A673 (cell line): ENCODE results near the gene UBE2J1. TPM values are rescaled to one million over a fixed set of nuclear protein-coding genes. Genes with fewer than 3 reads are reported as not detected.

Experiments
- BruUV-seq: library from RNA; stranded (reverse); fragments of 400-500 nt; replicated peaks from 2 replicates; lab custom pipeline; 2021; lab: Mats Ljungman, UMichigan
- CTCF ChIA-PET: fragments of 300-600 bp; sonication (Branson Sonifier 250); formaldehyde crosslinking; loops from one replicate; lab custom pipeline; 2022; ENCODE audit warnings: antibody characterized with exemption; lab: Charles Lee
- POLR2A ChIA-PET: fragments of 300-600 bp; sonication (Branson Sonifier 250); formaldehyde crosslinking; loops from one replicate; lab custom pipeline; 2022; ENCODE audit warnings: antibody characterized with exemption; ENCODE audit not compliant: low non-redundant PET; lab: Charles Lee
- DNase-seq: peaks from one replicate; pipeline ENCODE4 v3.0.0-alpha.2; 2015; ENCODE audit warnings: low spot score
- H3K27ac ChIP-seq: fragments of 200-600 bp; sonication (generic); 2 replicates; pipeline ENCODE4 v1.5.1; 2016; ENCODE audit warnings: mixed run types, low read depth, mild to moderate bottlenecking, mixed read lengths, antibody characterized with exemption, low read length; ENCODE audit not compliant: poor library complexity, severe bottlenecking
- H3K27me3 ChIP-seq: fragments of 200-600 bp; sonication (generic); replicated peaks from 2 replicates; pipeline ENCODE4 v1.6.1; 2017; ENCODE audit warnings: mixed run types, low read depth, mild to moderate bottlenecking, mixed read lengths, antibody characterized with exemption, low read length; ENCODE audit not compliant: insufficient read depth, poor library complexity
- H3K36me3 ChIP-seq: fragments of 200-600 bp; sonication (generic); 2 replicates; pipeline ENCODE4 v1.6.1; 2016; ENCODE audit warnings: mixed run types, mild to moderate bottlenecking, mixed read lengths, antibody characterized with exemption, low read length; ENCODE audit not compliant: insufficient read depth, poor library complexity, severe bottlenecking
- H3K4me1 ChIP-seq: fragments of 200-600 bp; sonication (generic); 2 replicates; pipeline ENCODE4 v1.6.1; 2017; ENCODE audit warnings: mixed run types, mild to moderate bottlenecking, mixed read lengths, antibody characterized with exemption, low read length; ENCODE audit not compliant: insufficient read depth, poor library complexity, severe bottlenecking
- H3K4me3 ChIP-seq: fragments of 200-600 bp; sonication (generic); 2 replicates; pipeline ENCODE4 v1.5.1; 2016; ENCODE audit warnings: low read depth, mixed run types, mild to moderate bottlenecking, mixed read lengths, low read length; ENCODE audit not compliant: poor library complexity, severe bottlenecking
- H3K9me3 ChIP-seq: fragments of 200-600 bp; sonication (generic); 2 replicates; pipeline ENCODE4 v1.6.1; 2016; ENCODE audit warnings: mixed run types, low read depth, mild to moderate bottlenecking, mixed read lengths, antibody characterized with exemption, low read length; ENCODE audit not compliant: poor library complexity, severe bottlenecking
- CTCF ChIP-seq: fragments of 300-800, 200-600 bp; sonication (generic); conservative IDR thresholded peaks from 2 replicates; pipeline ENCODE4 v1.5.1; 2017; ENCODE audit warnings: low read depth, mild to moderate bottlenecking, antibody characterized with exemption, low read length, moderate library complexity, mixed read lengths
- EZH2 ChIP-seq: fragments of 200-600 bp; sonication (generic); IDR thresholded peaks from 2 replicates; pipeline ENCODE4 v1.6.1; 2017; ENCODE audit warnings: borderline replicate concordance, low read depth, mild to moderate bottlenecking, mixed read lengths, antibody characterized with exemption, low read length; ENCODE audit not compliant: poor library complexity, severe bottlenecking
- intact Hi-C: fragments of 100-400 bp; cut with micrococcal nuclease; formaldehyde crosslinking; loops from one replicate; pipeline ENCODE4 v1.10.0; 2022; ENCODE audit not compliant: unreplicated experiment
- total RNA-seq: library from RNA; stranded (reverse); gene quantifications from 2 replicates; pipeline ENCODE4 v1.2.3, GENCODE V29; 2021

Gene UBE2J1
- total RNA-seq, 1 experiment from 2014 or later = 36.1 TPM

GRCh38 chr6:89351671-89352277, 748 bp downstream of the UBE2J1 start:
- H3K27ac ChIP-seq = peak overlapping the region; percentile 97
- intact Hi-C loops = loop anchor here (5.0 kb wide), 1 partner anchor 54 kb away; no protein-coding TSS in a partner anchor
- peak; percentile 20 for DNase-seq
- H3K4me1 ChIP-seq = peaks cover 31% of the 10 kb centered on the region
- peak overlapping the region; percentile 63 for H3K4me3 ChIP-seq
- POLR2A ChIA-PET = interaction anchor here (0.7 kb wide), 1 partner anchor 300 kb away, joined by 5 read pairs; no protein-coding TSS in a partner anchor
- H3K36me3 ChIP-seq = no peaks in the 10 kb centered on the region
- H3K9me3 ChIP-seq = no peaks in the 10 kb centered on the region
- TF ChIP-seq CTCF (no peak), EZH2 (no peak)
- no peaks in the 10 kb centered on the region for H3K27me3 ChIP-seq
- TSS peak; percentile 59 for BruUV-seq
- CTCF ChIA-PET = interaction anchor here (2.0 kb wide), 1 partner anchor 20 kb away, joined by 6 read pairs; no protein-coding TSS in a partner anchor

GRCh38 chr6:89350281-89350966, 2.1 kb downstream of the UBE2J1 start:
- Histone ChIP-seq H3K36me3 (no peaks in the 10 kb centered on the region), H3K9me3 (no peaks in the 10 kb centered on the region), H3K27ac (peak overlapping the region; percentile 97), H3K4me1 (peaks cover 31% of the 10 kb centered on the region), H3K27me3 (no peaks in the 10 kb centered on the region), H3K4me3 (peak overlapping the region; percentile 63)
- no peak for TF ChIP-seq EZH2
- TF ChIP-seq CTCF = no peak
- BruUV-seq = no TSS peak
- POLR2A ChIA-PET = interaction anchor here (0.5 kb wide), 1 partner anchor 111 kb away, joined by 7 read pairs; no protein-coding TSS in a partner anchor
- intact Hi-C loops = loop anchor here (5.0 kb wide), 1 partner anchor 53 kb away; no protein-coding TSS in a partner anchor
- CTCF ChIA-PET = interaction anchor here (0.6 to 1.2 kb wide), 3 partner anchors 21 to 368 kb away, joined by 3 to 4 read pairs (median 3); no protein-coding TSS in a partner anchor
- peak; percentile 47 for DNase-seq

- TF ChIP-seq CTCF = no peak
- no peak for TF ChIP-seq EZH2
- POLR2A ChIA-PET = no interaction called here
- no TSS peak for BruUV-seq
- Histone ChIP-seq H3K27ac (no peak overlapping the region), H3K4me1 (peaks cover 21% of the 10 kb centered on the region), H3K36me3 (no peaks in the 10 kb centered on the region), H3K27me3 (no peaks in the 10 kb centered on the region), H3K4me3 (no peak overlapping the region), H3K9me3 (no peaks in the 10 kb centered on the region)
- DNase-seq = no peak
- intact Hi-C loops = no loop called here
- CTCF ChIA-PET = no interaction called here
Observed at GRCh38 chr6:89348372-89348771, 4.2 kb downstream of the UBE2J1 start.
